NCI-H774 (cell line): ENCODE results near the gene COL23A1.
"Not testable (repeated sequence)": the region's sequence is repeated elsewhere in the genome, so short reads cannot be mapped to it uniquely, and the experiment has no call there.

Experiments
- DNase-seq: peaks from one replicate; lab custom pipeline; 2025; lab: John Stamatoyannopoulos, UW

COL23A1 gene

DNA sequence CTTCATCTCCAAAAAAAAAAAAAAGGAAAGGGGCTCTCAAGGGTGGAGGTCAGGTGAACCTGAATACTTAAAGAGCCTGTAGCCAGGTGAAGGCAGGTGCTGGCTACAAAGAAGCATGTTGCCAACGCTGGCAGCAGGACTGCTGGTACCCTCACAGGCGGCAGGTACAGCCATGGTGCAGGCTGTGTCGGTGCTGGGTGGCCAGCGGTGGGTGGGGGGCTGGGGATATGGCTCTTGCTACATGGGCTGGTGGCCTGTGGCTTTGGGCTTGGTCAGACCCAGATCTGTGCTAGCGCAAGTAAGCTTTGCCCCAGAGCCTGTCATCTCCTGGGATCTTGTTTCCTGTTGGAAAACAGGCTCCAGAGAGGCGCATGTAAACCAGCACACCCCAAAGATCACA is 271.3 kb downstream of the COL23A1 start:
- DNase-seq, result no peak

DNA sequence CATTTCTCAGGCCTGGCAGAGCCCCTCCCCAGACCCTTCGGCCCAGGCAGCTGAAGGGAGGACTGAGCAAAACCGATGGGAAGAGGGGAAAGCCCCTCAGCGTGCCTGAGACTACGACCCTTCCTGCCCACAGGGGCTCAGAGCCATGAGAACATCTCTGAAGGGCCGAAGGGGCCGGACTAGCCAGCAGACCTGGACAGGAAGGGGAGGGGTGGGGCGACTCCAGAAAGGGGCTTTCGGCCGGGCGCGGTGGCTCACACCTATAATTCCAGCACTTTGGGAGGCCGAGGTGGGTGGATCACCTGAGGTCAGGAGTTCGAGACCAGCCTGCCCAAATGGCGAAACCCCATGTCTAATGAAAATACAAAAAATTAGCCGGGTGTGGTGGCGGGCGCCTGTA is 271.8 kb downstream of the COL23A1 start:
- DNase-seq, result no peak

DNA sequence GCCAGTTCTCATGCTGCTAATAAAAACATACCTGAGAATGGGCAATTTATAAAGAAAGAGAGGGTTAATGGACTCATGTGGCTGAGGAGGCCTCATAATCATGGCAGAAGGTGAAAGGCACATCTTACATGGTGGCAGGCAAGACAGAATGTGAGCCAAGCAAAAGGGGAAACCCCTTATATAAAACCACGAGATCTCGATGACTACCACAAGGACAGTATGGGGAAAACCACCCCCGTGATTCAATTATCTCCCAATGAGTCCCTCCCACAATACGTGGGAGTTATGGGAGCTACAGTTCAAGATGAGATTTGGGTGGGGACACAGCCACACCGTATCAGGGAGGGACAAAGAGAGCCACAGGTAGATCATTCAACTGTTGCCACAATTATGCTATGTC is 272.5 kb downstream of the COL23A1 start:
- DNase-seq, result not testable (repeated sequence)

DNA sequence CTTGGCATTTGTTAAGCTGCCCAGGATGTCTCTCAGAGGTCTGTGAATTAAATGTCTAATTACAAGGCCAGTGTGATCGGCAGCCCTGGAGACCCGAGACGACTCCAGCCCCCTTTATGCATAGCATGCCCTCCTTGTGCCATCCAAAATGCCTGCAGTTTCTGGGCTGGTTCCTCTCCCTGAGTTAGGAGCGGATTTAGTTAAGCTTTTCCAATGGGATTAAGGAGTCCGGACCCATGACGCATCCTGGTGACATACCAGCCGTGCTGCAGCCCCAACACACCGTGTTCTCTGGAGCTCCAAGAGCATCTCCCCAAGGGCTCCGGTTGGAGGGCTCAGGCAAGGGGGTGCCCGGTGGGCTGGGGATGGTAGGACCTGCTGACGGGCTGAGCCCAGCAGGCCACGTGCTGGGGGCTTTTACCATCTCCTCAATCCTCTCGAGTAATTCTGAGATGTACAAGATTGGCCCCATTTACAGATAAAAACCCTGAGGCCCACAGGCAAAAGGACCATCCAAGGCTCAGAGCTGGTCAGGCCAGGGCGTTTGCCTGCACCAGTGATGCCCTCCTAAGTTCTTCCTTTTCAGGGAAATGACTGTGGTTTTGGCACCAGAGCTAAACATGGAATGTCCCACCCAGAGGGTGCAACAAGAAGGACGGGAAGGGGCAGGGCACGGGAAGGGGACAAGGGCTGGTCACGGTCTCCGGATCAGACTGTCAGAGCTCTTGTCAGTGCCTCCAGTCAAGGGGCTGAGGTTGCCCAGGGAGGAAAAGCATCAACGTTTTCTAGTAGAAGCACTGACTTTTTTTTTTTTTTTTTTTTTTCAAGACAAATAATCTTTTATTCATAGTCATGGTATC is 275.0 kb downstream of the COL23A1 start:
- no peak for DNase-seq

DNA sequence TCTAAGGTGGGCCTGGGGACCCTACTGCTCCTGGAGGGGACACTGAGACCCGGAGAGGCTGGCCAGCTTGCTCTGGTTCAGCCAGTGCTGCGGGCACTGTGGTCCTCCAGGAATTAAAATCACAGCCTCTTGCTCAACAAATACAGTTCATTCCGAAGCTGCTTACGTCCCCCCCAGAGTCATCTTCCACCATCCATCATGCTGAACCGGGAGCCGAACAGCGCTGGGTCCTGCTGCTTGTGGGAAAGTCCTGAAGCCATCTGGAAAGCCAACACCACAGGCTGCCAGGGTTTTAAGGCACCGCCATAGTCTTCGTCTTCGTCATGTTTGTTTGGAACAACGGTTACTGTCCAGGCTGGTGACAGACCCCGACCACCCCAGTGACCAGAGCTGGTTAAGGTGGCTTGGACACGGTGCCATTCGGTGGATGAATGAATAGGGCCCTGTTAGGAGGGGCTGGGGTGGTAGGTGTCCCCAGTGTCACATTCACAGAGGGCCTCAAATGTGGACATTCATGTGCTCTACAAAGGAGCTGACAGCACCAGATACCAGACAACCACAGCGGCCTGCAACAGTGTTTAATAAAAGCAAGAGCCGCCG is 276.0 kb downstream of the COL23A1 start:
- DNase-seq, result no peak

DNA sequence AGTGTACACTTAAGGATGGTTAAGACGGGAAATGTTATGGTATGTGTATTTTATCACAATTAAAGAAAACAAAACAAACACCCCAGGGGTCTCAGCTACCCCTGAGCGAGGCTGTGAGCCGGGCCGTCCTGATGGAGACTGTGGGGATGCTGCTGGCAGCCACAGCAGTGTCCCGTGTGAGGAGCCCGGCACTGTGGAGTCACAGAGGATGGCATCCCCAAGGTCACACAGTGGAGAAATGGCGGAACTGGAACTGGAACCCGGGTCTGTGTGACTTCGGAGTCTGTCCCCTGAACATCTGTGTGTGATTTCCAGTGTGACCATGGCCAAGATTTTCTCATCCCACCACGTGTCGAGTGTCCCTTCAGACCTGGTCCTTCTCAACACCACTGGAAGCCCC is 276.9 kb downstream of the COL23A1 start:
- DNase-seq, result no peak

DNA sequence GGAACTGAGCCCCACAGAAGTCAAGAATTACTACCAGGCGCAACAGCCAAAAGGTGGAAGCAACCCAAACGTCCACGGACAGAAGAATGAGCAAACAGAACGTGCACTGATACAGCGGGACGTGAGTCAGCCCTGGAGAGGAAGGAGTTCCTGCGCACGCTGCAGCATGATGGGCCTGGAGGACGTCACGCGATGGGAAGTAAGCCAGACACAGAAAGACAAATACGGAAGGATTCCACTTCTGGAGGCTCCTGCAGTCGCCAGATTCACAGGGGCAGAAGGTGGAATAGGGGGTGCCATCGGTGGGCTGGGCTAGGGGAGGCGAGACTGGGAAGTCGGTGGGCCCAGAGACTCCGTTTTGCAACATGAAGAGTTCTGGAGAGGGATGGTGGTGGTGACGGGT is 277.3 kb downstream of the COL23A1 start:
- no peak for DNase-seq

DNA sequence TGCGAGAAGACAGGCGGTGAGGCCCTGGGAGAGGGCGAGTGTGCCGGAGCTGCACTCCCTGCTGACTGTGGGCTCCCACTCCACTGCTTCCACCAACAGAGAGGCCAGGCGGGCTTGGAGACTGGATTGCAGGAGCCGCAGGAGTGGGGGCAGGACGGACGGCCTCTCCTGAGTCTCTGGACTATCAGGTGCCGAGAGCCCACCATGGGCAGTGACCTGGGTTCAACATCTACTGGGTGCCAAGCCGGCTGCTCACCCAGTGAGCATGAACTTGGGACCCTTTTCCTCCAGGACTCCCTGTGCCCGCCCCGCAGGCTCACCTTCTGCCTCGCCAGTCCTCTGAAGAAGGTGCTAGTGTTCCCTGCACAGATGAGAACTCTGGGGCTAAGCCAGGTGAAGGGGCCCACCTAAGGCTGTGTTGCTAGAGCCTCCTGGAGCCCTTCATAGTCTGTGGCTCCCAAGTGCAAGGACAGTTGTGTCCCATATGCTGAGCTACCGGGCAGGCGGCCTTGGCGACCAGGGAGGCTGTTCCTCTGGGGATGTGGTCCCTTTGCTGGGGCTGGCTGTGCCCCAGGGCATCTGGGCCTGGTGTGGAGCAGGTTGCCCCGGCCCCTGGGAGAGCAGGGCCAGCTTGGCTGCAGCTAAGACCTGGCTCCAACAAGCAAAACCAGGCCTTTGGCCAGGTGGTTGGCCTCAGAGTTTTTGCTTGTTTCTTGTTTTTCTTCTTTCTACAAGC is 279.9 kb downstream of the COL23A1 start:
- no peak for DNase-seq

DNA sequence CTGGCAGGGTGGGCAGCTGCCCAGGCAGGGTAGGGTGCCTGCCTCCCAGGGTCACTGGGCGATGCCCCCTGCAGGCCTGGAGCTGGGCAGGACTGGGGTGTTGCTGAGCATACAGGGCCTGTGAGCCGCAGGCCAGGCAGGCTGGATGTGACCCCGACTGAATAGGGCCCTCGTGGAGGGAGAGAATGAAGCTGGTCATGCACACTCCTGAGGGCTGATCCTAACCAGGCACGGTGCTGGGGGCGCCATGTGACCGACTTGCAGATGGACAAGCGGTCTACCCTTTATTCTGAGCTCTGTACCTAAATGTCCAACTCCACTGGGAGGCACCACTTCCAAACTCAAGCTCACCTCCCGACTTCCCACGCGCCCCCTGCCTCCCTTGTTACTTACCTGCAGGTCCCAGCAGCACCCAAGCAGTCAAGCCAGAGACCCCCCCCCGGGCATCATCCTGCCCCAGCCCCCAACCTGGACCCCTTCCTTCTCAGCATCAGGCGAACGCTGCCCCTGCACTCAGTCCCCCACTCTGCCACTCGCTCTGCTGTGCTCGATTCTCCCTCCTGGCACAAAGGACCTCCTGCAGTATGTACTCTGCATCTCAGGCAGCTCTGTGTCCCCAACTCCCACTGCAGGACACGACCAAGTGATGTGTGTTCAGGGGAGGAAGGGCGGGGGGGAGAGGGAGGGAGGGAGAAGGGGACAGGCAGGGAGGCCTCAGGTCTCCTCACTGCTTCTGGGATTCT is 280.8 kb downstream of the COL23A1 start:
- no peak for DNase-seq

DNA sequence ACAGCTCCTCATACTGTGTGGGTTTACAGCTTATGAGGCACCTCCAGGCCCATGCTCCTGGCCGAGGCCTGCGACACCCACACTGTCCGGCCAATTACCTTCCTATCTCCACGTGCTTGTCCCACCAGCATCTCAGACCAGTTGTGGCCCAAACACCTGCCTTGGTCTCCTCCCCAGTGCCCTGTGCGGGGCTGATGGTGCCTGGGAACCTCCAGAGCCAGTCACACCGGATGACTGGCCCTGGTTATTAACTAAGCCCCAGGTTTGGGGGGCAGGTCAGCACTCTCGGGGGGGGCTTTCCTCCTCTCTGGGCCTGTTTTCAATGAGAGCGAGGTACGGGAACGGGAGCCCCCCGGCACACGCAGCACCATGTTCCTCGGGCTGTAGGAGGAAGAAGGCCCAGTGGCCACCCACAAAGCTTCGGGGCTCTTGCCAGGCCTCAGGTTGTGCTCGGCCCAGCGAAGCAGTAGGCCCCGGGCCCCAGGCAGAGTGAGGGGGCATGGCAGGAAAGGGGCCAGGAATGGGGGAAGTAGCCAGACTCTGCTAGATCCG is 281.6 kb downstream of the COL23A1 start:
- DNase-seq, result no peak

DNA sequence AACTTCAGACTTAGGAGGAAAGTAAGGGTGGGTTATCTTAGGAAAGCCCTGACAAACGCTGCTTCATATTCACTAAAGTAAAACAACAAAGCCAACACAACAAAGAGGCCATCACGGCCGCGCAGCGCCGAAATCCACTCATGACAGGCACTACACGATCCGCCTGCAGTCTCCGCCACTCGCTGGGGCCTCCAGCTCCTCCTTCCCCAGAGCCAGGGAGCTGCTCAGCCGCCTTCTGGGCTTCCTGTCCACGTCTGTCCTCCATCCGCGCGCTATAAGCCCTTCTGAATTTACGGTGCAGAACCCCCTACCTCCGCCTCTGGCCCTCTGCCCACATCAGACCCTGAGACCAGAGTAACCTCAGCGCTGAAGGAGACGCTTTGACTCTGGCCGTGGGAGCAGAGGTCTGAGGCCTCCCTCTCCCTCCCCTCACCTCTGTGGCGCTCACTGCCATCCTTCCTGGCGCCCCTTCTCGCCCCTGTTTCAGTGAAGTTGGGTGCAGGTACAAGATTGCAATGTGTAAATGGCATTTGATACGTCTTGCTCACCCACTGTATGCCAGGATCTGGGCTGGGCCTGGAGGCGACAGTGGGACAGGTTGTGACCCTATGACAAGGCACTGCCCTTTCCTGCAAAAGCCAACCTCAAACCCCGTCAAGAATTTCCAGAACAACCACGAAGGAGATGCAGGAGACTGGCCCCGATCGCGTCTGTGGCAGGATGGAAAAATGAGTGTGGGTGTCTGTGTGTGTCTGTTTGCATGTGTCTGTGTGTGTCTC is 282.7 kb downstream of the COL23A1 start:
- no peak for DNase-seq

DNA sequence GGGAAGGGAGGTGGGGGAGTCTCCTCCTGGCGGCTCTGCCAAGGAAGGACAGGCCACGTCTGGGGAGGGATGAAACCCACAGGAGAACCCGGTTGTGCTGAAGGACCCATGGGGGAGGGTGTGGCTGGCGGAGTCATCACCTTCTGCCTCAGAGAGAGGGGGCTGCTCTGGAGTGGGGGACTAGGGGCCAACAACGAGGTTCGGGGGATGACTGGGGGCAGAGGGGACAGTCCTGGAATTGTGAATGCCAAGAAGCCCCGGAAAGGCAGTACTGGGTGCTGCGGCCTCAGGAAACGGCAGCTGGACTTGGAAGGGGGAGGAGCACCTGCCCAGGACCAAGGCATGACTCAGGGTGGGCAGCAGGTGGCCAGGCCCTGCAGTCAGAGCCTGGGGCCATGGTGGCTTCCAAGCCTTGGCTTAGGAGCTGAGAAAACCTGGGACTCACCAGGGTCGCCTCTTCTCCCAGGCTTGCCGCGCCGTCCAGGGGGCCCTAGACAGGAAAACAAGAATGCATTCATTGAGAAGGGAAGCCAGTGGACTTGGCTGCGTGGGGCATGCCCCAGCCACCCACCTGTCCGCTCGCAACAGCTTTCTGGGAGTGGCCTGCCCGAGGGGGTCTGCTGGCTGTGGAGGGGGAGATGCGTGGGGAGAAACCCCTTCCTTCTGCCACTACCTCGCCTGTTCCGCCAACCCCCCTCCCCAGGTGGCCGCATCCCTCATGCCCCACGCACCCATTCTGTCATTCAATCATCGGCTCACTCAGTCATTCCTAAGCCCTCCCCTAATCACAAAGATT is 283.6 kb downstream of the COL23A1 start:
- DNase-seq, result no peak

DNA sequence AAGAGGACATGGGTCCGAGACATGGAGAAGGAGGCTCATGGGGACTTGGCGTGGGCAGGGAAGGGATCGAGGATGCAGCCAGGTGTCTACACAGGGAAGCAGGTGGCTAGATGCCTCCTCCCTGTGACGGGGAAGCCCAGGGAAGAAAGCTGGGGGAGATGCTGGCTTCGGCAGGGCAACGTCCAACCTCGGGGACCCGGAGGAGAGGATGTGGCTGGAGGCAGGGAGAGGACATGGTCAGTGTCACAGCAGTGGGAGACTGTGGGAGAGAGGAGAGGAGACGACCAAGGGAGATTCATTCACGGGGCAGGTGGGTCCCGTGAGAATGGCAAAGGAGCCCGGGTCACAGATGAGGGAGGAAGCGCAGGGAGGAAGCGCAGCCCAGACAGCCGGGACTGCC is 284.4 kb downstream of the COL23A1 start:
- no peak for DNase-seq

DNA sequence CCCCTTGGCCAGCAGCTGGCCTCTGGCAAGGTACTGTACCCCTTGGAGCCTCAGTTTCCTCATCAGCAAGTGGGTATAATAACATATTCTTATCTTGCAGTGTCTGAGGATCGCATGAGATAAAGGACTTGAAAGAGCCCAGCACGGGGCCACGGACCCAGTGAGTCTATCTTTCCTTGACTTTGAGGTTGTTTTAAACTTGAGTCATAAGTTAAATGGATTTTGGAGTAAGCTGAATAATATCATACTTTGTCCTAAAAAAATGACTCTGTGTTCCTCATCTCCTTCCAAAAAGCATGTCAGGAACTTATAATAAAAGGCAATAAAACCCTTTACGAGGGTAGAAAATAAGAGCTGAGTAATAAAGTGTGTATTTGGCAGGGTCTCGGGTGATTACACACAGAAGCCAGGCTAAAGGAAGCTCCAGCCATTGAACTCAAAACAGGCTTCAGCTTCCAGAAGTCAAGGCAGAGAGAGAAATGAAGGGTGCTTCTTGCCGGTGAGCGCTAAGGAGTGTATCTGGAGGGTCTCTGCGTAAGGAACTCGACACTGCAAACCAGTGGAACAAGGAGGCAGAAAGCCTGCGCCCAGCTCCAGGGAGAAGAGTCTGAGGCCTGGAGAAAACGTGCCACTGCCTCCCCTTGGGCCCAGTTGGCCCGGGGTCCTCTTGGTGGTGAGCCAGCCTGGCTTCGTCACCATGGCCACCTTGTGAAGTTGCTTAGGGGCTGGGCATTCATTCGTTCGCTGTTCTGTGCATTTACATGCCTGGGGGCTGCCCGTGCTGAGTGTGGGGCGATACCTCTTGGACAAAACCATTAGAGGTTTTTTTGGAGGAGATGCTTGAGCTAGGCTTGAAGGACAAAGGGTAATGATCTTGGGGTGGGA is 285.2 kb downstream of the COL23A1 start:
- no peak for DNase-seq

DNA sequence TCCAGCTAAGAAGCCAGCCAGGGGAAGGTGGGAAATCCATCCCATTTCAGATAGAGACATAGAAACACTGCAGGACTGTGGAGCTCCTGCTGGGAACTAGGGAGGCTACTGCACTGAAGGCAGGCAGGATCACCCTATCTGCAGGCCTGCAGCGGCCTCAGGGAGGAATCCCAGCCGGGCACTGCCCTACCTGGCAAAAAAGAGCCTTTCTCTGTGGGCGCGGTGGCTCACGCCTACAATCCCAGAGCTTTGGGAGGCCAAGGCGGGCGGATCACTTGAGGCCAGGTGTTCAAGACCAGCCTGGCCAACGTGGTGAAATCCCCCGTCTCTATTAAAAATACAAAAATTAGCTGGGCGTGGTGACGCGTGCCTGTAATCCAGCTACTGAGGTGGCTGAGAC is 286.2 kb downstream of the COL23A1 start:
- no peak for DNase-seq

DNA sequence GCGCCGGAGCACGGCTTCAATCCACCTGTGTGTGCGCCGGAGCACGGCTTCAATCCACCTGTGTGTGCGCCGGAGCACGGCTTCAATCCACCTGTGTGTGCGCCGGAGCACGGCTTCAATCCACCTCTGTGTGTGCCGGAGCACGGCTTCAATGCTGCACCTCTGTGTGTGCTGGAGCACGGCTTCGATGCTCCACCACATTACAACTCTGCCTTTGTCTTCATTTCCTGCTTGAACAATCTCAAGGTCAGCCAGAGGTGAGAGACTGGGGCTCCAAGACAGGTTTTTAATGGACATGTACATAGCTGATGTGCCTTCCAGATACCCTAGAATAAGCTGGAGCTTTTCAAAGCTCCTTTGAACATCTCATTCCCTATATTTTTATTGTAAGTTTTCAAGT is 287.9 kb downstream of the COL23A1 start:
- not testable (repeated sequence) for DNase-seq

DNA sequence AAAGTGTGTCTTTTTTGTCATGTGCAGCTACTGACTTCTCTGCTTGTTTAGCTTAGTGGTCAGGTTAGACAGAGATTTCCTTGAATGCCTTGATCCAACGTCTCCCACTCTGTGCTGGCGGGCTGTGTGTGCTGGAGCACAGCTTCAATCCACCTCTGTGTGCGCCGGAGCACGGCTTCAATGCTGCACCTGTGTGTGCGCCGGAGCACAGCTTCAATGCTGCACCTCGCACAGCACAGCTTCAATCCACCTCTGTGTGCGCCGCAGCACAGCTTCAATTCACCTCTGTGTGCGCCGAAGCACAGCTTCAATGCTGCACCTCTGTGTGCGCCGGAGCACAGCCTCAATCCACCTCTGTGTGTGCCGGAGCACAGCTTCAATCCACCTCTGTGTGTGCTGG is 288.6 kb downstream of the COL23A1 start:
- no peak for DNase-seq

DNA sequence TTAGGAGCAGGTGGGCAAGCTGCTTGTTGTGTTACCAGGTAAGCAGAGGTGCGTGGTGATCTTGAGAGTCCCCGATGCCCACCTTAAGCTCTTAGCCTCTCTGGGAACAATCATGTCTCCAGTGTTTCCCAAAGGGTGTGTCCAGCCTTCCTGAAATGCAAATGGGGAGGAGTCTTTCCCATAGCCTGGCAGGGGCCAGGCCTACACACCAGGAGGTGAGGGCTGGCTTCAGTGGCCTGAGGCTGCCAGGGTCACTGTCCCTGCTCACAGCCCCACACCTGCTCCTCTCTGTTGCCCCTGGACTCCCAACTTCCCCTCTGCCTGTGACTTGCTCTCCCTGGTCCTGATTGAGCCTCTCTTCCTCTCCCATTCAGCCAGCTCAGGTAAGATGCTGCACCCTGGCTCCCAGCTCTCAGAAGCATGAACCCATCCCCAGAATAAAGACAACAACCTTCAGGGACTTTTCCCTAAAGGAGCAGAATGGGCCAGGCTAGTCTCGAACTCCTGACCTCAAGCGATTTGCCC is 291.8 kb downstream of the COL23A1 start:
- DNase-seq, result no peak

DNA sequence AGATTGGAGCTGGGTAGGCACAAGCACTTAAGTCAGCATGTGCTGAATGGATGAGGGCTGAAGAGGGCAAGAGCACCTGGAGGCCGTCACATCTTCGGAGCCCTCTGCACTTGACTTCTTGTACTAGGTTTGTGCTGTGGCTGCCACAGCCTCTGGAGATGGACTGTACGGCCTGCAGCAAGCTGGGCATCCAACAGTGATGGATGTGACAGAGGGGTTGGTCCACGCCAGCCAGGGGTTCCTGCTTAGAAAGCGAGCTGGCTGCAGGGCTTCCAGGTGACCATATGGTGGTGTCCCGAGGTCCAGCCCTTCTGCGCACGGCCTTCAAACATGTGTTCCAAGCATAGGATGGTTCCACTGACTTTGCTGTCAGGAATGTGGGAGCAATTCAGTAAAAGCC is 292.4 kb downstream of the COL23A1 start:
- DNase-seq, result no peak
